Glutamatergic neuron (in vitro differentiated cells): Measurements from ENCODE around the gene PCDH19. TPM values are rescaled to one million over a fixed set of nuclear protein-coding genes. Genes with fewer than 3 reads are reported as not detected.

Source experiments
- DNase-seq: peaks from one replicate; pipeline ENCODE4 v3.0.0; 2022
- H3K27ac Mint-ChIP-seq: one replicate; pipeline ENCODE4 v1.8.0; 2020; ENCODE audit warnings: mild to moderate bottlenecking, mixed read lengths, inconsistent platforms; ENCODE audit not compliant: unreplicated experiment
- H3K27me3 Mint-ChIP-seq: one replicate; pipeline ENCODE4 v1.8.0; 2020; ENCODE audit warnings: mild to moderate bottlenecking, moderate library complexity, mixed read lengths, inconsistent platforms; ENCODE audit not compliant: unreplicated experiment
- H3K36me3 Mint-ChIP-seq: one replicate; pipeline ENCODE4 v1.8.0; 2020; ENCODE audit warnings: mild to moderate bottlenecking, mixed read lengths, inconsistent platforms; ENCODE audit not compliant: unreplicated experiment
- H3K4me1 Mint-ChIP-seq: one replicate; pipeline ENCODE4 v1.8.0; 2020; ENCODE audit warnings: mild to moderate bottlenecking, low read depth, mixed read lengths, inconsistent platforms; ENCODE audit not compliant: unreplicated experiment
- H3K4me3 Mint-ChIP-seq: one replicate; pipeline ENCODE4 v1.8.0; 2020; ENCODE audit warnings: mild to moderate bottlenecking, mixed read lengths, inconsistent platforms; ENCODE audit not compliant: unreplicated experiment
- H3K9me3 Mint-ChIP-seq: one replicate; pipeline ENCODE4 v1.8.0; 2020; ENCODE audit warnings: mild to moderate bottlenecking, moderate library complexity, mixed read lengths, inconsistent platforms; ENCODE audit not compliant: unreplicated experiment
- CTCF ChIP-seq: fragments of 200-600 bp; sonication (generic); IDR thresholded peaks from one replicate; pipeline ENCODE4 v1.5.0; 2021; ENCODE audit not compliant: partially characterized antibody, unreplicated experiment
- total RNA-seq: library from RNA; stranded (reverse); fragmentation: NEBNext Ultra II Directional; extraction: Animal tissue kit (Norgen Biotek cat#: 25700); gene quantifications from one replicate; pipeline ENCODE4 v1.2.1, GENCODE V29; 2021; ENCODE audit not compliant: unreplicated experiment

The PCDH19 gene
- total RNA-seq, 1 donor from 2014 or later, result 4.1 TPM

DNA sequence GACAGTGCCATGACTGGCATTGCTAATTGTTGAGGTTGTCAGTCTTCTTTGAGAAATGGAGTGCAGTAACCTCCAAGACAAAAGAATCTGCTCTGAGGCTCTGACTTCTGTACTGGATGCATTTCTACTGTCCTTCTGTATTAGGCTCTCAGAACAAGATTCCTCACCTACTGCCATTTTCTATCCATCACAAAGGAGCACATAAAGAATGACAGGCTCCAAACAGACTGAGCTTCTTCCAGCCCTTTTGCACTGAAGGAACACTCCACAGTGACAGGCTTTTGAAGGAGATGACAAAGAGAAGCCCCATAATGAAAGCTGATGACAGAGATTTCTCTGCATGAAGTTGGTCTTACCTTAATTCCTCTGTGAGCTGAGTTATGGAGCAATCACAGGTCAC lies 162.2 kb downstream of the PCDH19 start:
- Mint-ChIP-seq H3K4me1 (no peaks in the 10 kb centered on the region), H3K36me3 (no peaks in the 10 kb centered on the region), H3K27ac (no peak overlapping the region), H3K9me3 (no peaks in the 10 kb centered on the region), H3K27me3 (no peaks in the 10 kb centered on the region), H3K4me3 (no peak overlapping the region)
- no peak for DNase-seq
- no peak for TF ChIP-seq CTCF

- no peak for TF ChIP-seq CTCF
- Mint-ChIP-seq H3K9me3 (no peaks in the 10 kb centered on the region), H3K4me3 (no peak overlapping the region), H3K4me1 (no peaks in the 10 kb centered on the region), H3K27me3 (no peaks in the 10 kb centered on the region), H3K36me3 (no peaks in the 10 kb centered on the region), H3K27ac (no peak overlapping the region)
- DNase-seq, result no peak
Observed at GRCh38 chrX:100244681-100245080, 165.4 kb downstream of the PCDH19 start.

Other genes starting within 250 kb of the PCDH19 start
- gene TNMD, start 174.7 kb upstream of the PCDH19 start, total RNA-seq, result not detected
- 25.7 TPM for gene TSPAN6, start 226.5 kb upstream of the PCDH19 start, total RNA-seq
- gene SRPX2, start 233.9 kb upstream of the PCDH19 start, total RNA-seq, result not detected